Muscle of leg (tissue), 11 donors: ENCODE results near the gene SEMG2. TPM values are rescaled to one million over a fixed set of nuclear protein-coding genes. Genes with fewer than 3 reads are reported as not detected.

Experiments used
- DNase-seq: peaks from one replicate; pipeline ENCODE4 v3.0.0; 2013
- H3K27ac ChIP-seq: one replicate; pipeline ENCODE4 v1.5.1; 2013; ENCODE audit warnings: mild to moderate bottlenecking, low read length, control low read depth
- H3K27me3 ChIP-seq: one replicate; pipeline ENCODE4 v1.6.1; 2013; ENCODE audit warnings: low read length; ENCODE audit not compliant: control insufficient read depth, insufficient read depth
- H3K36me3 ChIP-seq: one replicate; pipeline ENCODE4 v1.6.1; 2013; ENCODE audit warnings: low read length; ENCODE audit not compliant: control insufficient read depth, insufficient read depth
- H3K4me1 ChIP-seq: one replicate; pipeline ENCODE4 v1.6.1; 2013; ENCODE audit warnings: low read length; ENCODE audit not compliant: control insufficient read depth, insufficient read depth
- H3K4me3 ChIP-seq: one replicate; pipeline ENCODE4 v1.5.1; 2013; ENCODE audit warnings: low read length, control low read depth
- H3K9me3 ChIP-seq: replicated peaks from 2 replicates; pipeline ENCODE4 v1.6.1; 2013; ENCODE audit warnings: low read depth, low read length; ENCODE audit not compliant: control insufficient read depth
- WGBS: methylation state at CpG from one replicate; pipeline ENCODE4 v1.1.5; 2013; ENCODE audit warnings: missing lambda C conversion rate; ENCODE audit not compliant: insufficient coverage; 5-methylcytosine and 5-hydroxymethylcytosine counted together
- polyA plus RNA-seq, 8 donors: library from polyadenylated mRNA; unstranded; fragments of 120-200 nt; gene quantifications; one replicate each; pipeline versions ENCODE4 v1.2.1 to v1.2.3, GENCODE V29; 2013; ENCODE audit warnings: inconsistent platforms in 1 of 8, low replicate concordance in 1 of 8; ENCODE audit not compliant: insufficient read length in 8 of 8, insufficient read depth in 1 of 8
- total RNA-seq: library from RNA; stranded (reverse); fragments of 120-200 nt; gene quantifications from one replicate; pipeline ENCODE4 v1.2.4, GENCODE V29; 2013

Gene SEMG2
- total and polyA plus RNA-seq, 9 donors = 0.06 TPM; not detected in 8

GRCh38 chr20:45189861-45190260, 31.3 kb upstream of the SEMG2 start:
- H3K4me3 ChIP-seq = no peak overlapping the region
- H3K27ac ChIP-seq = no peak overlapping the region
- H3K36me3 ChIP-seq = no peaks in the 10 kb centered on the region
- H3K4me1 ChIP-seq = no peaks in the 10 kb centered on the region
- no peaks in the 10 kb centered on the region for H3K9me3 ChIP-seq
- DNase-seq = no peak
- WGBS = 80% methylated on average over 1 of the region's 3 CpGs
- H3K27me3 ChIP-seq = no peaks in the 10 kb centered on the region

GRCh38 chr20:45191926-45192325, 29.2 kb upstream of the SEMG2 start:
- no peak for DNase-seq
- 54% methylated on average over 2 of the region's 3 CpGs for WGBS
- Histone ChIP-seq H3K9me3 (no peaks in the 10 kb centered on the region), H3K27me3 (no peaks in the 10 kb centered on the region), H3K27ac (no peak overlapping the region), H3K4me3 (no peak overlapping the region), H3K36me3 (no peaks in the 10 kb centered on the region), H3K4me1 (no peaks in the 10 kb centered on the region)

- Histone ChIP-seq H3K27ac (no peak overlapping the region), H3K4me3 (no peak overlapping the region), H3K4me1 (no peaks in the 10 kb centered on the region), H3K36me3 (no peaks in the 10 kb centered on the region), H3K9me3 (no peaks in the 10 kb centered on the region), H3K27me3 (no peaks in the 10 kb centered on the region)
- no CpG with 5 or more reads among the region's 2 CpGs for WGBS
- no peak for DNase-seq
These were observed 27.8 kb upstream of the SEMG2 start for GRCh38 chr20:45193331-45193730.

GRCh38 chr20:45206725-45207124, 14.4 kb upstream of the SEMG2 start, which contains the start of gene SEMG1:
TSS of gene SEMG1 (plus strand) at chr20:45207033. CDS start at chr20:45207054, 21 bp downstream.
- DNase-seq = no peak

GRCh38 chr20:45209924-45210323, 11.2 kb upstream of the SEMG2 start:
- Histone ChIP-seq H3K9me3 (no peaks in the 10 kb centered on the region), H3K27ac (no peak overlapping the region), H3K4me3 (no peak overlapping the region), H3K27me3 (no peaks in the 10 kb centered on the region), H3K36me3 (no peaks in the 10 kb centered on the region), H3K4me1 (no peaks in the 10 kb centered on the region)
- no CpG with 5 or more reads among the region's 1 CpG for WGBS
- DNase-seq = no peak

More at GRCh38 chr20:45206725-45207124, 14.4 kb upstream of the SEMG2 start, which contains the start of gene SEMG1:
- Histone ChIP-seq H3K4me1 (no peaks in the 10 kb centered on the region), H3K9me3 (no peaks in the 10 kb centered on the region), H3K36me3 (no peaks in the 10 kb centered on the region), H3K27me3 (peaks cover 2% of the 10 kb centered on the region), H3K4me3 (no peak within 1 kb of the TSS), H3K27ac (no peak within 1 kb of the TSS)
- WGBS = no CpG with 5 or more reads among the region's 1 CpG

- no peak overlapping the region for H3K27ac ChIP-seq
- H3K36me3 ChIP-seq = no peaks in the 10 kb centered on the region
- no peak overlapping the region for H3K4me3 ChIP-seq
- DNase-seq = no peak
- H3K4me1 ChIP-seq = no peaks in the 10 kb centered on the region
- H3K27me3 ChIP-seq = no peaks in the 10 kb centered on the region
- H3K9me3 ChIP-seq = no peaks in the 10 kb centered on the region
These were observed 9.4 kb upstream of the SEMG2 start for GRCh38 chr20:45211569-45212474.

- WGBS = no CpG with 5 or more reads among the region's 3 CpGs
- DNase-seq = no peak
These were observed 8.3 kb upstream of the SEMG2 start for GRCh38 chr20:45212836-45213235.

GRCh38 chr20:45218124-45218523, 3.0 kb upstream of the SEMG2 start:
- WGBS = 65% methylated on average over 3 of the region's 4 CpGs
- H3K4me3 ChIP-seq = no peak overlapping the region
- H3K27ac ChIP-seq = no peak overlapping the region
- no peaks in the 10 kb centered on the region for H3K36me3 ChIP-seq
- DNase-seq = no peak
- no peaks in the 10 kb centered on the region for H3K4me1 ChIP-seq
- H3K9me3 ChIP-seq = no peaks in the 10 kb centered on the region
- no peaks in the 10 kb centered on the region for H3K27me3 ChIP-seq

More at GRCh38 chr20:45212836-45213235, 8.3 kb upstream of the SEMG2 start:
- Histone ChIP-seq H3K27ac (no peak overlapping the region), H3K36me3 (no peaks in the 10 kb centered on the region), H3K4me3 (no peak overlapping the region), H3K9me3 (no peaks in the 10 kb centered on the region), H3K4me1 (no peaks in the 10 kb centered on the region), H3K27me3 (no peaks in the 10 kb centered on the region)

GRCh38 chr20:45218636-45219035, 2.5 kb upstream of the SEMG2 start:
- no peaks in the 10 kb centered on the region for H3K36me3 ChIP-seq
- H3K4me3 ChIP-seq = no peak overlapping the region
- H3K27me3 ChIP-seq = no peaks in the 10 kb centered on the region
- 75% methylated on average over 2 of the region's 2 CpGs for WGBS
- DNase-seq = no peak
- H3K27ac ChIP-seq = no peak overlapping the region
- H3K9me3 ChIP-seq = no peaks in the 10 kb centered on the region
- H3K4me1 ChIP-seq = no peaks in the 10 kb centered on the region

- no peaks in the 10 kb centered on the region for H3K9me3 ChIP-seq
- no peaks in the 10 kb centered on the region for H3K4me1 ChIP-seq
- H3K4me3 ChIP-seq = no peak overlapping the region
- H3K27me3 ChIP-seq = no peaks in the 10 kb centered on the region
- DNase-seq = no peak
- H3K27ac ChIP-seq = no peak overlapping the region
- no peaks in the 10 kb centered on the region for H3K36me3 ChIP-seq
These were observed 2.0 kb downstream of the SEMG2 start for GRCh38 chr20:45223136-45223535.
